Measurements from ENCODE around the gene GPR157. TPM values are rescaled to one million over a fixed set of nuclear protein-coding genes. Genes with fewer than 3 reads are reported as not detected.

GPR157 gene
- total RNA-seq, 4 donors from 2014 or later, result 2.8 to 10.5 (median 6.2) TPM

DNA sequence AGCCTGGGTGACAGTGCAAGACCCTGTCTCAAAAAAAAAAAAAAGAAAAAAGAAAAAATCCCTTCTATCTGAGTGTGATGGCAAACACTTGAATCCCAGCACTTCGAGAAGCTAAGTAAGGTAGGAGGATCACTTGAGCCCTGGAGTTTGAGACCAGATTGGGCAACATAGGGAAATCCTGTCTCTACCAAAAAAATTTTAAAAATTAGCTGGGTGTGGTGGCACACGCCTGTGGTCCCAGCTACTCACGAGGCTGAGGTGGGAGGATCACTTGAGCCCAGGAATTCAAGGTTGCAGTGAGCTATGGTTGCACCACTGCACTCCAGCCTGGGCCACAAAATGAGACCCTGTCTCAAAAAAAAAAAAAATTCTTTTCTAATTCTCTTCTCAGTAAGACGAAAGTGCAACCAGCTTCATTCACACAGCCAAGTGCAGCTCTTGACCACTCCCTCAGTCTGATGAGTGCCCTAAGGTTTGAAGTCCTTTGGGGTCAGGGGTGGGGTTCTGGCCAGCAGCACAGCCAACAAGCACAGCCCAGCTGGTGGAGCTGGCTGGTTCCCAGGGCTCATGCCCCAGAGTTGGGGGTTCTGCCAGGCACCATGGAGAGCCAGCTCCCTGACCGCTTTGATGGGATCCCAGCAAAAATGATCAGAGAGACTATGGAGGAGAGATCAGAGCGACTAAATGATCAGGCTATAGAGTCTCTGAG lies 67.5 kb downstream of the GPR157 start:
- H3K36me3 ChIP-seq, result no peaks in the 10 kb centered on the region
- no peaks in the 10 kb centered on the region for H3K9me3 ChIP-seq
- H3K4me3 ChIP-seq, result no peak overlapping the region
- no peaks in the 10 kb centered on the region for H3K27me3 ChIP-seq
- peaks cover 0 to 36% (median 3%) of the 10 kb centered on the region in 4 donors for H3K4me1 ChIP-seq
- TF ChIP-seq EP300 (IDR thresholded peaks at IDR 0.05), result no peak
- no peak for TF ChIP-seq POLR2A (IDR thresholded peaks at IDR 0.05)
- no peak for TF ChIP-seq CTCF (IDR thresholded peaks at IDR 0.05)
- WGBS, 2 donors, result 62 to 64% methylated on average over 6 of the region's 6 CpGs
- no peak for DNase-seq (ENCODE audit: low spot score in 2 of 2)
- peak overlapping the region in 2 of 4 donors; percentile 29 to 32 for H3K27ac ChIP-seq

GRCh38 chr1:9059891-9060744 lies 68.8 kb downstream of the GPR157 start:
- no peaks in the 10 kb centered on the region for H3K36me3 ChIP-seq
- H3K27me3 ChIP-seq, result no peaks in the 10 kb centered on the region
- H3K4me3 ChIP-seq, result no peak overlapping the region
- H3K9me3 ChIP-seq, result no peaks in the 10 kb centered on the region
- no peak for TF ChIP-seq POLR2A (IDR thresholded peaks at IDR 0.05)
- TF ChIP-seq CTCF (IDR thresholded peaks at IDR 0.05), result no peak
- no peak for TF ChIP-seq EP300 (IDR thresholded peaks at IDR 0.05)
- peaks cover 0 to 29% (median 3%) of the 10 kb centered on the region in 4 donors for H3K4me1 ChIP-seq
- H3K27ac ChIP-seq, result no peak overlapping the region
- no peak for DNase-seq (ENCODE audit: low spot score in 2 of 2)
- WGBS, 2 donors, result 81 to 92% methylated on average over 4 of the region's 4 CpGs

- no peak overlapping the region for H3K27ac ChIP-seq
- TF ChIP-seq POLR2A (IDR thresholded peaks at IDR 0.05), result no peak
- TF ChIP-seq EP300 (IDR thresholded peaks at IDR 0.05), result no peak
- TF ChIP-seq CTCF (IDR thresholded peaks at IDR 0.05), result no peak
- DNase-seq (ENCODE audit: low spot score in 2 of 2), result no peak
- no peak overlapping the region for H3K4me3 ChIP-seq
- H3K27me3 ChIP-seq, result no peaks in the 10 kb centered on the region
- WGBS, 2 donors, result 44 to 59% methylated on average over 2 of the region's 2 CpGs
- H3K36me3 ChIP-seq, result no peaks in the 10 kb centered on the region
- H3K9me3 ChIP-seq, result no peaks in the 10 kb centered on the region
- peaks cover 0 to 16% (median 0%) of the 10 kb centered on the region in 4 donors for H3K4me1 ChIP-seq
Measured at GRCh38 chr1:9058465-9058864, 70.4 kb downstream of the GPR157 start.

GRCh38 chr1:9057851-9058250 lies 71.1 kb downstream of the GPR157 start:
- H3K4me3 ChIP-seq, result no peak overlapping the region

More at GRCh38 chr1:9057851-9058250, 71.1 kb downstream of the GPR157 start:
- no peak for TF ChIP-seq POLR2A (IDR thresholded peaks at IDR 0.05)
- TF ChIP-seq CTCF (IDR thresholded peaks at IDR 0.05), result no peak
- TF ChIP-seq EP300 (IDR thresholded peaks at IDR 0.05), result no peak
- no peaks in the 10 kb centered on the region for H3K27me3 ChIP-seq
- peaks cover 0 to 15% (median 0%) of the 10 kb centered on the region in 4 donors for H3K4me1 ChIP-seq
- no peaks in the 10 kb centered on the region for H3K9me3 ChIP-seq
- no peak for DNase-seq (ENCODE audit: low spot score in 2 of 2)
- H3K27ac ChIP-seq, result no peak overlapping the region
- 76 to 78% methylated on average over 9 of the region's 10 CpGs for WGBS, 2 donors
- no peaks in the 10 kb centered on the region for H3K36me3 ChIP-seq
